B cell (primary cell): Measurements from ENCODE around the gene GABRR3. TPM values are rescaled to one million over a fixed set of nuclear protein-coding genes. Genes with fewer than 3 reads are reported as not detected.

ENCODE experiments used
- ATAC-seq: fragments of 200-7000 bp; cut with Tn5 transposase; one replicate; pipeline ENCODE4 v1.10.0; 2021; ENCODE audit warnings: low read depth, mild to moderate bottlenecking, moderate number of reproducible peaks, moderate library complexity
- CTCF ChIA-PET: fragments of 350-600 bp; sonication (Branson Sonifier 250); formaldehyde crosslinking; loops from one replicate; lab custom pipeline; 2021; ENCODE audit warnings: antibody characterized with exemption, inconsistent platforms; lab: Charles Lee
- POLR2A ChIA-PET: fragments of 350-600 bp; sonication (Branson Sonifier 250); formaldehyde crosslinking; loops from one replicate; lab custom pipeline; 2021; ENCODE audit warnings: antibody characterized with exemption; lab: Charles Lee
- DNase-seq: peaks from one replicate; pipeline ENCODE4 v3.0.0; 2013
- H2AFZ ChIP-seq: 2 replicates; pipeline ENCODE4 v1.6.1; 2012; ENCODE audit warnings: mild to moderate bottlenecking, low read depth, low read length; ENCODE audit not compliant: insufficient read depth, poor library complexity, severe bottlenecking
- H3K27ac ChIP-seq, 2 donors: 1 replicate in 1 of 2; 2 replicates in 1 of 2; pipeline ENCODE4 v1.5.1; 2012 to 2013; ENCODE audit warnings: low read length in 2 of 2, mild to moderate bottlenecking in 2 of 2, moderate library complexity in 1 of 2
- H3K27me3 ChIP-seq, 4 experiments: fragments of 200-600 bp in 1 of 4; sonication (generic) in 1 of 4; replicated peaks in 1 of 4; 1 replicate in 2 of 4; 2 replicates in 2 of 4; pipeline versions ENCODE4 v1.6.1 to v1.7.0; 2013 to 2016; ENCODE audit warnings: low read length in 3 of 4, mild to moderate bottlenecking in 2 of 4, mixed read lengths in 1 of 4, moderate library complexity in 1 of 4; ENCODE audit not compliant: insufficient read depth in 4 of 4, control insufficient read depth in 3 of 4; ENCODE audit errors: control extremely low read depth in 1 of 4
- H3K36me3 ChIP-seq, 2 experiments: replicated peaks in 1 of 2; 1 replicate in 1 of 2; 2 replicates in 1 of 2; pipeline versions ENCODE4 v1.6.1 to v1.7.1; 2013; ENCODE audit warnings: low read length in 1 of 2; ENCODE audit not compliant: insufficient read depth in 2 of 2, control insufficient read depth in 1 of 2; ENCODE audit errors: control extremely low read depth in 1 of 2, extremely low read depth in 1 of 2
- H3K4me1 ChIP-seq, 2 donors: fragments of 200-600 bp in 1 of 2; sonication (generic) in 1 of 2; 1 replicate in 1 of 2; 2 replicates in 1 of 2; pipeline versions ENCODE4 v1.5.1 to v1.6.1; 2013 to 2017; ENCODE audit warnings: low read length in 2 of 2; ENCODE audit not compliant: control insufficient read depth in 2 of 2, insufficient read depth in 2 of 2
- H3K4me2 ChIP-seq: replicated peaks from 2 replicates; pipeline ENCODE3; 2012; ENCODE audit warnings: mild to moderate bottlenecking, low read depth, low read length; ENCODE audit not compliant: poor library complexity, severe bottlenecking
- H3K4me3 ChIP-seq, 5 experiments: fragments of 200-600 bp in 1 of 5; sonication (generic) in 1 of 5; 1 replicate in 3 of 5; 2 replicates in 2 of 5; pipeline versions ENCODE4 v1.5.1 to v1.7.0; 2011 to 2016; ENCODE audit warnings: low read length in 4 of 5, mild to moderate bottlenecking in 4 of 5, low read depth in 2 of 5, control low read depth in 1 of 5, moderate library complexity in 1 of 5; ENCODE audit not compliant: insufficient read depth in 1 of 5; ENCODE audit errors: control extremely low read depth in 1 of 5, extremely low read depth in 1 of 5
- H3K79me2 ChIP-seq: fragments of 200-600 bp; sonication (generic); one replicate; pipeline ENCODE4 v1.6.0; 2016; ENCODE audit warnings: low read length; ENCODE audit not compliant: control insufficient read depth, insufficient read depth
- H3K9ac ChIP-seq: fragments of 200-600 bp; sonication (generic); 2 replicates; pipeline ENCODE4 v1.6.1; 2017; ENCODE audit warnings: mild to moderate bottlenecking, low read length, moderate library complexity
- H3K9me3 ChIP-seq, 3 donors: one replicate each; pipeline versions ENCODE4 v1.6.1 to v1.7.1; 2013; ENCODE audit warnings: low read length in 2 of 3; ENCODE audit not compliant: control insufficient read depth in 2 of 3, insufficient read depth in 1 of 3; ENCODE audit errors: control extremely low read depth in 1 of 3
- H4K20me1 ChIP-seq: 2 replicates; pipeline ENCODE4 v1.6.0; 2012; ENCODE audit warnings: mild to moderate bottlenecking, low read length; ENCODE audit not compliant: insufficient read depth, control insufficient read depth, poor library complexity, severe bottlenecking
- H3K27ac Mint-ChIP-seq: one replicate; pipeline ENCODE4 v1.8.0; 2021; ENCODE audit warnings: mixed read lengths
- H3K27me3 Mint-ChIP-seq: one replicate; pipeline ENCODE4 v1.8.0; 2021; ENCODE audit warnings: mixed read lengths
- H3K4me1 Mint-ChIP-seq: one replicate; pipeline ENCODE4 v1.8.0; 2021; ENCODE audit warnings: mixed read lengths
- H3K4me3 Mint-ChIP-seq: one replicate; pipeline ENCODE4 v1.8.0; 2021; ENCODE audit warnings: mixed read lengths
- H3K9me3 Mint-ChIP-seq: one replicate; pipeline ENCODE4 v1.8.0; 2022; ENCODE audit warnings: mixed read lengths; ENCODE audit not compliant: insufficient read depth
- CTCF ChIP-seq: fragments of 200-600 bp; IDR thresholded peaks from one replicate; pipeline ENCODE4 v1.8.0; 2022; ENCODE audit warnings: antibody characterized with exemption, mild to moderate bottlenecking
- EZH2 ChIP-seq: IDR thresholded peaks from 2 replicates; pipeline ENCODE4 v1.6.1; 2012; ENCODE audit warnings: borderline replicate concordance, low read depth, mild to moderate bottlenecking, moderate library complexity, low read length; ENCODE audit not compliant: insufficient read depth, poor library complexity, severe bottlenecking
- WGBS: methylation state at CpG from one replicate; pipeline ENCODE4 v1.1.5; 2013; ENCODE audit warnings: missing lambda C conversion rate; ENCODE audit not compliant: insufficient coverage; 5-methylcytosine and 5-hydroxymethylcytosine counted together
- intact Hi-C: fragments of 100-400 bp; cut with micrococcal nuclease; formaldehyde crosslinking; loops from one replicate; pipeline ENCODE4 v1.10.0; 2022
- polyA plus RNA-seq: library from polyadenylated mRNA; depleted of rRNA; stranded (reverse); fragments of >200 nt; gene quantifications from 2 replicates; pipeline ENCODE4 v1.2.3, GENCODE V29; 2012
- total RNA-seq, 2 donors: library from RNA; stranded (reverse); fragments of 120-200 nt in 1 of 2; gene quantifications; 1 replicate in 1 of 2; 2 replicates in 1 of 2; pipeline versions ENCODE4 v1.2.3 to v1.2.4, GENCODE V29; 2013 to 2022

Gene GABRR3
- total and polyA plus RNA-seq, 2 donors (not counting 1 experiment from before 2014, with no cell fraction given): not detected

GRCh38 chr3:97979610-97980009, 55.5 kb downstream of the GABRR3 start:
- no peaks in the 10 kb centered on the region for H3K36me3 ChIP-seq
- H3K9me3 ChIP-seq: no peaks in the 10 kb centered on the region
- TF ChIP-seq CTCF: no peak
- no peak for TF ChIP-seq EZH2
- intact Hi-C loops: loop anchor here (10.0 kb wide), 1 partner anchor 615 kb away; the partner anchor contains the start of gene CPOX
- WGBS: no CpG with 5 or more reads among the region's 3 CpGs
- Mint-ChIP-seq H3K9me3 (no peaks in the 10 kb centered on the region), H3K4me3 (no peak overlapping the region), H3K27me3 (no peaks in the 10 kb centered on the region), H3K27ac (no peak overlapping the region), H3K4me1 (peaks cover 2% of the 10 kb centered on the region)
- ATAC-seq: no peak
- no peak overlapping the region for H3K4me3 ChIP-seq
- H2AFZ ChIP-seq: no peak overlapping the region
- H3K27me3 ChIP-seq: no peaks in the 10 kb centered on the region
- no peaks in the 10 kb centered on the region for H4K20me1 ChIP-seq
- ChIA-PET CTCF (no interaction called here), POLR2A (no interaction called here)
- no peak overlapping the region for H3K4me2 ChIP-seq
- H3K9ac ChIP-seq: no peak overlapping the region
- H3K79me2 ChIP-seq: no peaks in the 10 kb centered on the region
- no peak for DNase-seq
- H3K27ac ChIP-seq: no peak overlapping the region
- H3K4me1 ChIP-seq: no peaks in the 10 kb centered on the region

- TF ChIP-seq CTCF: no peak
- no peak for TF ChIP-seq EZH2
- Mint-ChIP-seq H3K27me3 (no peaks in the 10 kb centered on the region), H3K4me1 (peaks cover 22% of the 10 kb centered on the region), H3K4me3 (no peak overlapping the region), H3K9me3 (no peaks in the 10 kb centered on the region), H3K27ac (no peak overlapping the region)
- Histone ChIP-seq H3K27ac (no peak overlapping the region), H3K4me2 (no peak overlapping the region), H3K4me3 (no peak overlapping the region), H3K27me3 (no peaks in the 10 kb centered on the region), H3K79me2 (peaks cover 7% of the 10 kb centered on the region), H2AFZ (peak overlapping the region; percentile 38), H3K4me1 (peaks cover 15 to 16% of the 10 kb centered on the region in 2 donors), H3K9ac (no peak overlapping the region), H4K20me1 (no peaks in the 10 kb centered on the region), H3K36me3 (no peaks in the 10 kb centered on the region), H3K9me3 (no peaks in the 10 kb centered on the region)
- intact Hi-C loops: loop anchor here (10.0 kb wide), 1 partner anchor 619 kb away; the partner anchor contains the start of gene CPOX
- ATAC-seq (no peak), DNase-seq (no peak)
- ChIA-PET POLR2A (no interaction called here), CTCF (no interaction called here)
- WGBS: no CpG with 5 or more reads among the region's 1 CpG
Measured at GRCh38 chr3:97975466-97975865, 59.6 kb downstream of the GABRR3 start.
